Astrocyte of the hippocampus (primary cell): Measurements from ENCODE around the gene PLN.

Source experiments
- DNase-seq: peaks from one replicate; pipeline ENCODE4 v3.0.0; 2011; ENCODE audit warnings: low read depth, low spot score

Gene PLN

DNA sequence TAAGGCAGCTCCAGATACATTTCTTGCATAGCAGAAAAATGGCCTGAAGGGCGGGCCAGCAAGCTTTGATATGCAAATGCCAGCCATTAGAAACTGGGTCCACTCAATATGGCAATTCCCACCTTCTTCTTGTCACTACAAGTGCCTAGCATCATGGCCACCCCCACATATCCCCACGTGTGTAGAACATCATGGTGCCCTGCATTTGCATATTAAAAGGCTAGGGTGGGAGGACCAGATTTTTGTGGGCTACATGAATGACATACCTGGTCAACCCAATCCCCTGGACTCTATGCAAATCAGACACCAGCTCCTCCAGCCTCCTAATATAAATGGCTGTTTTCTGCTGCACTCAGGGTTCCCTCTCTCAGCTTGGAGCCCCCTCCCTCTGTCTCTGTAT is 31.7 kb downstream of the PLN start:
- no peak for DNase-seq

DNA sequence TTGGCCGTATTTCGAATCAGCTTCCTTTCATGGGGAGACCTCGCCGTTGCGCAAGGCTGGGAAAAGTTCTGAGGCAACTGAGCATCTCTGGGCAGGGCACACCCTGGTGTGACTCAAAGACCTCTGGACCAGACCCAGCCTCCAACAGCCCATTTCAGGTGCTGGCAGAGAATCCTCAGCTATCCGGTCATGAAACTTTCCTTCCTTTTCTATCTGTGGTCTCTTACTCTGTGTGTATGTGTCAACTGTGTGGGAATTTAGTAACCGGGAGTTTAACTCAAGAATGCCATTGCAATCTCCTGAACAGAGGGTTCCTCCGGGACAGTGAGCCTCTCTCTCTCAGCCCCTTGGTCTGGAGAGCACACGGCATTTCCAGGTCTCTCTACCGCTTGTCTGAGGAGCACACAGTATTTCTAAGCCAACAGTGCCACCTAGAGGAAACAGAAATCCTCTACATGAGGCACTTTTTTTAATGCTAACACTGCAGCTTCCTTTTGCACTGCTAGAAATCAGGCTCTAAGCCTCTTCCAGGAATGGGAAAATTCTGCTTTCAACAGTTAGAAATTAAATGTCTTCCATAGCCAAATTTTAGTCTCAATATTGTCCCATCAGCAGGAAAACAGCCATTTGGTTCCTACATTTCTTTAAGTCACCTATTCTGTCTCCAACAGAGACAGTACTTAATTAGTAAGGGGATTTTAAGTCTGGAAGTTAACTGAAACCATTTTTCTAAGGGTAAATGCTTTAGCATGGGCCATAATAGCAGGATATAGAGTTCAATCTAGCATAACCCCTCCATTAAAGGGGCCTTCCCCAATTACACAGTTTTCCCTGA is 32.7 kb downstream of the PLN start:
- peak; percentile 86 for DNase-seq

DNA sequence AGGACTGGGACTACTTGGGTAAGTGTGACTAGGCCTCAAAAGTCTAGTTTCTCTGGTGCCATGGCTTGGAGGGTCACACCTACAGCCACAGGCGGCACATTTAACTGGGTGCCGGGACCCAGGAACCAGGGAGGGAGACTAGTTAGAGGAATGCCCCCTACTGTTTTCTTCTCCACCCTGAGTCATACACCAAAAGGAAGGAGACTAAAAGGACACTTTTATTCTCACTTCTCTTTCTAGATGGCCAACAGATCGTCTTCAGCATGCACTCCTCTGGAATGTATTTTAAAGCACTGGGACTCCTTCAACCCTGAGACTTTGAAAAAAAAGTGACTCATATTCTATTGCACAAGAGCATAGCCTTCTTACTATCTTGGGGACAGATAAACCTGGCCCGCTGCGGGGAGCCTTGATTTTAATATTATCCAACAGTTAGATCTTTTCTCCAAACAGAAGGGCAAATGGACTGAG is 33.4 kb downstream of the PLN start:
- DNase-seq = peak; percentile 39

DNA sequence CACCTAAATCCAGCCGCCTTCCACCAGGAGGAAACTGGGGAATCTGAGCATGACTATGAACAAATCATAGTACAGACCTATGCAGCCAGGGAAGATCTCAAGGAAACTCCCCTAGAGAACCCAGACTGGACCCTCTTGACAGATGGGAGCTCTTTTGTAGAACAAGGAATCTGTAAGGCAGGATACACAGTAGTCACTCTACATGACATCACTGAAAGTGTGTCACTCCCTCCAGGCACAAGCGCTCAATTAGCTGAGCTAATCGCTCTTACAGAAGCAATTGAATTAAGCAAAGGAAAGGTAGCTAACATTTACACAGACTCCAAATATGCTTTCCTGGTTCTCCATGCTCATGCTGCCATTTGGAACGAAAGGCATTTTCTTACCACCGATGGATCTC is 36.8 kb downstream of the PLN start:
- no peak for DNase-seq

DNA sequence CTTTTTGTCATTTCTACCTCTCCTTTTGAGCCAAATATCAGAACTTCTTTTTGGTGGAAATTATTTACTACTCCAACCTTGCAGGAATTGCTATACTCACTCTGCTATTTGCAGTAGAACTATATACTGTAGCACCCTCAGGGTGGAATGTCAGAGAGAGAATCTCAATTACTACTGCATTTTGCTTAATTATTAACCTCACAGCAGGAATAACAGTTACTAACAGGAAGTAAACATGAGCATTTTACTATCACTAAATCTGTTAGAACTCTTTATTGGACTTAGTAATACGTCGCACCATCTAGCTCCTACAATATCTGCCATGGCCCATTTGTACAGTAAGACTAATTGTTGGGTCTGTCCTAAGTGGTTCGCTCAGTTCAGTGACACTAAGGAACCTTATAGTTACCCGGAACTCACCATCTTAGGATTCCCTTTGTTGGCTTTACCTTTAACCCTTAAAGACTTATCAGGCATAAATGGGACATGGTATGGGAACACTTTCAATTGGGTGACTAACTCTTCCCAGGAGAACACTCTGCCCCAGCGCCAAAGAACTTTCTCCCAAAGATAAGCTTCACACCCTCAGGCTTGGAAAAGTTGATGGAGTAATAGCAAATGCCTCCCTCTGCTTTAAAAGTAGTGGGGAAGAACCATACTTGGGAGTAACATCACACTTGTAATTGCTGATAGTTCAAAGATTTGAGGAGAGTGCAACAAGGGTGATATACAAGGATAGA is 38.8 kb downstream of the PLN start:
- no peak for DNase-seq

DNA sequence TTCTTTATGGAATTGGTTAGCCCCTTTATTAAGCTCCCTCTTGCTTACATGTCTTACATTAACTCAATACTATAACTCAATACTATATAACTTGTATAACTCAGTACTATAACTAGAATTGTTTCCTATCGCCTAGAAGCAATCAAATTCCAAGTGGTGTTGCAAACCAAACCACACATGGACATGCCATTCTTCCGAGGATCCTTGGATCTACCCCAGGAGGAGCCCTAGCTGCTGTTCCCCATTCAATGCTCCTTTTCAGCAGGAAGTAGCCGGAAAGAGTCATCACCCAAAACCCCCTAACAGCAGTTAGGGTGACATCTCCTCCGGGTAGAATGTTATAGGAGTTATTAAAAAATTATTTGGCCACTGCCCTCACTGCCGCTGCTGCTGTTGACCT is 40.5 kb downstream of the PLN start:
- DNase-seq = no peak

DNA sequence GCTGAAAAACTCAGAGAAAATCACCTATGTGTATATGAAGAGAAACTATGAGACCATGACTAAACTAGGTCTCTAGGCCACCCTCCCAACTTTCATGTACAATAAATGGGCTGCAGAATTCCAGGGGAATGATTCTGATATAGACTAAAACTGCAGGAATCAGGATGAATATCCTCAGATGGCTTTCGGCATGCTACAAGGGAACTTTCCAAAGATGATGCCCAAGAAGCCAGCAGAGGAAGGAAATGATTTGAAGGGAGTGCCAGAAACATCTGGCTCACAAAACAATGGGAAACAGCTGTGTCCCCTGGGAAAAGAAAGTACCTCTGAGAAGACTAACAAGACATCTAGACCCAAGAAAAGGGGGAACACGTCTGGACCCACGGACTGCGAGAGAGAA is 41.1 kb downstream of the PLN start:
- DNase-seq = no peak

DNA sequence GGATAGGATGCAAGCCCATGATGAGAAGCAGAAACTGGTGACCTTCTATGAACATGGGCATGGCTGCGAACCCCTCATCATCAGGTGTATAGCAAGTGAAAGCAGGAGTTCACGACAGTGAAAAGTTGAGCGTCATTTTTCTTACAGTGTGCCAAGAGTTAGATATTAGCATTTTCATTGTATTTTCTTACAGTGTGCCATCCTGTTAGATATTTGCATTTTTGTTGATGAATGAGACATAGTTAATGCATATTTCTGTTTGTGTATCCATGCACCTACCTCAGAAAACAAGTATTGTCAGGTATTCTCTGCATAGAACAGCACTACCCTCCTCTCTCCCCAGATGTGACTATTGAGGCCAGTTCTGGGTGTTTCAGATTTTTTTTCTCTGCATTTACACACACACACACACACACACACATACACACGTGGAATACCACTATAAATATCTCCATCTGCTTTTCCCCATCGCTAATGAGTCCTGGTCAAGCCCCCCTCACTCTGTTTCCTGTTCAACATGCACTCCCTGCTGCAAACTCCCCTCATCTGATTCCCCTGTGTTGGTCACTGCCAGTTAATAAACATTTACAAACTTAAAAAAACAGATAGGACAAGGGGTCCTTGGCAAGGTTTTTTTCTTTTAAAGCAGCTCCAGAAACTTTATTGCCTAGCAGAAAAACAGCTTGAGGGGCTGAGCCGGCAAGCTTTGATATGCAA is 41.7 kb downstream of the PLN start:
- no peak for DNase-seq

DNA sequence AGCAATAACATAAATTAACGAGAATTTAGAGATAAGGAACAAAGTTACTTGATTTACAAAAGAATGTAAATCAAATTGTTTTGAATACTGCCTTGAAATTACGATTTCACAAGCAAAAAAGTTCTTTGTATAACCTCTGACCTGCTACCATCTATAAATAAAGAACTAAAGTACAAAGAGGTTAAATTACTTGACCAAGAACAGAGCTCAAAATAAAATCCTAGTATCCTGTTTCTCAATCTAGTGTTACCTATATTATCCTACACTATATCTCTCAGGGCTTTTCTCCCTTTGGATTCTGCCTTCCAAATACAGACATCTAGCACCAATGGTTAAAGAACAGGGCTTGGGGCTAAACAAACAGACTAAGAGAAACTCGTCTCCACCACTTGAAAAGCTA is 43.8 kb downstream of the PLN start:
- DNase-seq = no peak

DNA sequence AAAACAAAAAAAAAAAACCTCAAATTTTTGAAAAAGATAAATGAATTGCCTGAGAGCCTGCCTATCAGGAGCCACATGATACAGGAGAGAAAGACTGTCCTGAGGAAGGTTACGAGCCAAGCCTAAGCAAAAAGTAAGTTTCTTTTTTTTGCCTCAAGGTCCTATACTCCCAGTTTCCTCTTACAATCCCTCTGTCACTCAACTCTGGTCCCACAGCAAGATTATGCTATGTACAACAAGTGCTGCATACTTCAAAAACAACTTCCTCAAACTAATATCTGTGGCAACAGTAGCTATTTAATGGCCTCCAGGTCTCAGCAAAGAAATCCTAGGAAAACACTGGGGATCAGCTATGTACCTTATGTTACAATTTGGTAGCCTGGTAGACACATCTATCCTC is 46.8 kb downstream of the PLN start:
- no peak for DNase-seq

DNA sequence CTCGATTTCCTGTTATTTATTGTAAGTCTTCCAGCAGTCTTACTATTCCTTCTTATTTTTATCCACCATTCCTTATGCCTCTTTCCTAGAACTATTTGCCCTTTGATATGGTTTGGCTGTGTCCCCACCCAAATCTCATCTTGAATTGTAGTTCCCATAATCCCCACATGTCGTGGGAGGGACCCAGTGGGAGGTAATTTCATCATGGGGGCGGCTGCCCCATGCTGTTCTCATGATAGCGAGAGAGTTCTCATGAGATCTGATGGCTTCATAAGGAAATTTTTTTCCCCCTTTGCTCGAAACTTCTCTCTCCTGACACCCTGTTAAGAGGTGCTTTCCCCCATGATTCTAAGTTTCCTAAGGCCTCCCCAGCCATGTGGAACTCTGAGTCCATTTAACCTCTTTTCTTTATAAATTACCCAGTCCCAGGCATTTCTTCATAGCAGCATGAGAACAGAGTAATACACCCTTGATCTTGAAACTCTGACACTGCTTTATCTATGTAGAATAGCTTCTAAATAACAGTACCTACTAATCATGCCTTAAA is 48.8 kb downstream of the PLN start:
- DNase-seq = no peak

DNA sequence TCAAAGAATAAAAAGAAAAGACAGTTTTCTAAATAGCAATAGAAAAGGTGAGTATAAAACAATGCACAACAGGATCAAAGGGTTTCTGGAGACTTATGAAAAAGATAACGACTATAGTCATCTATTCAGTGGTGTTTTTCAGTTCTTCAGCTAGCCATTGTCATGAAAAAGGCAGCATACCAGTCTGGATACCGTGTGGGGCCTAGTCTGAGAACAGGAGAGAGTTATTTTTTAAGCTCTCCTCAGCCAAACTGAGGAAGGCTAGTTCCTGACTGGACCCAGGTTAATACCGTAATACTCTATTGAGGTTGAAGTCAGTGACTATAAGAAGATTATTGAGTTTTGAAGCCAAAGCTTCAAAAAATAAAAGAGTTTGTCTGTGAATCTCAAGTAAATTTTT is 49.5 kb downstream of the PLN start:
- DNase-seq = peak; percentile 23

DNA sequence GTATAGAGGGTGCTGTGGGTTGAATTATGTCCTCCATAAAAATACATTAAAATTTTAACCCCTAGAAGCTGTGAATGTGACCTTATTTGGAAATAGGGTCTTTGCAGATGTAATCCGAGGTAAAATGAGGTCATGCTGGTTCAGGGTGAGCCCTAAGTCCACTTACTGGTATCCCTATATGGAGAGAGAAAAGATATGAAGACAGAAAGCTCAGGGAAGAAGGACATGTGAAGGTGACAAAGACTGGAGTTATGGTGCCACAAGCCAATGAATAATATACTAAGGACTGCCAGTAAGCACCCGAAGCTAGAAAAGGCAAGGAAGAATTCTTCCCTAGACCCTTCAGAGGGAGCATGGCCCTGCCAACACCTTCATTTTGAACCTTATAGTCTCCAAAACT is 50.2 kb downstream of the PLN start:
- no peak for DNase-seq

DNA sequence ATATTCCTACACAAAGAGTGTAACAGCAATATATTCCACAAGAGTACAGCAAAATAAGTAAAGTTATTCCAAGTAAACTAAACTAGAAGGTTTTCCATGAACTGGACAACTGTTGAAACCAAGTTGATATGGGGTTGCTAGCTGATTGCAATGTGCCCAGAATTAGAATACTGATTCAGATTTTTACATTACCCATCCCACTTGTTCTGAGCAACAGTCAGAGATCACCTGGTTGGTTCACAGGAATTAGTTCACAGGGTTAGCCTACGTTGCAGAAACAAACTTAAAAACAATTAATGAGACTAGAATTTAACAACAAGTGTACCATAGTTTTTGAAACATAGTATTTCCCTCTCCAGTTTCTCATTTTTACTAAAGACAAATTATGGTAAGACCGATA is 54.2 kb downstream of the PLN start:
- no peak for DNase-seq

DNA sequence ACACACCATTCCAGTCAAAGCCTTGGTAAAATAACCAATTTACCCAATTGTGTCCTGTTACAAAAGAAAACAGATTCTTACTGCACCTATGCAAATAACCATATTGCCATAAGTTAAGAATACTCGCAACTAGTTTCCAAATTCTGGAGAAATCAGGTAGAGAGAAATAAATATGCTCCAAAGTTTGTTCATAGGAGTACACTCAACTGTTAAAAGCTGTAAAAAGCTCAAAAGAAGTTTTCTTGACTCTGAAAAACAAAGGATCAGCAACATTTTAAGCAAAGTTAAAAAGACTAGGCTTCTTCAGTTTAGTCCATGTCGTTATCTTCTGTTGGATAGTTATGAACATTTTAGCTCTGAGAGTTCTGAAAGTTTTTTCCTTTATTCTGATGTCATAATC is 55.3 kb downstream of the PLN start:
- DNase-seq = no peak

DNA sequence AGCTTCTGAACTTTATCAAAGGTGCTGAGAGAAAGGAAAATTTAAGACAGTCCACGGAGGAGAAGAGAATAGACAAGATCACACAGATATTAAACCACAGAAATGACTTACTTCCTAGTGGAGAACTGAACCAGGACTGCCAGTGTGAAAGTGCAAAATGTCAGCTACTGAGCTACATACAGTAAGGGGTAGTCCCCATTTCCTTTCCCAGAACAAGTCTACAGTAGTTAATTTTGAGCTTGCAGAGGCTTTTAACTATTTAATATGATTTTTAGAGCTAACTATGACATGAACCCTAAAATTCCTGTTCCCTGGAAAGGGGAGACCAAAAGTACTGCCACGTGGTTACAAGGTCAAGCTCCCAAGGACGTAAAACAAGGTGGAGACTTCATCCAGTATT is 58.2 kb downstream of the PLN start:
- no peak for DNase-seq

DNA sequence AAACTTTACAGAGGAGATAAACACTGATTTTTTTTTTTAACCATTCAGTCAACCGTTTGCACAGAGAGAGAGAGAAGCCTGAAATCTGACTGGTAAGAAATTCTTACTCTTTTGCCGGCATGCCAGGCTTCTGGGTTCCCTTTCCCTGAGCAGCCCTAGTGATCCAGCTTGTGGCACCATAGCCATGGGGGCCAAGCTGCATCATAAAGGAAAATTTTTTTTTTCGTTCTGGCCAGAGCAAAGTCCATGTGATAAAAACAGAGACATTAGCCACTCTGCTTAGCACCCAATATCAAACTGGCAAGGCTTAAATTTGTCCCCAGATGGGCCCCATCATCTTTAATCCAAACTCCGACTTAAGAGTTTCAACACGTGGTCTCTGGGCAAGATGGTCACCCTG is 58.8 kb downstream of the PLN start:
- DNase-seq = no peak
